Measurements from ENCODE around the gene MARS1.

DNA sequence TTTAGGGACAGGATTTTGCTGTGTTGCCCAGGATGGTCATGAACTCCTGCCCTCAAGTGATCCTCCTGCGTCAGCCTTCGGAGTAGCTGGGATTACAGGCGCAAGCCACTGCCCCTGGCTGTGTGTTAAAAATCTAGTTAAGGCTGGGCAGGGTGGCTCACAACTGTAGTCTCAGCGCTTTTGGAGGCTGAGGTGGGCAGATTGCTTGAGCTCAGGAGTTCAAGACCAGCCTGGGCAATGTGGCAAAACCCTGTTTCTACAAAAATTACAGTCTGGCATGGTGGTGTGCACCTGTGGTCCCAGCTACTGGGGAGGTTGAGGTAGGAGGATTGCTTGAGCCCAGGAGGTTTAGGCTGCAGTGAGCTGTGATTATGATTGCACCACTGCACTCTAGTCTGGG lies 23.3 kb downstream of the MARS1 start:
- TF ChIP-seq, protein P1, sequence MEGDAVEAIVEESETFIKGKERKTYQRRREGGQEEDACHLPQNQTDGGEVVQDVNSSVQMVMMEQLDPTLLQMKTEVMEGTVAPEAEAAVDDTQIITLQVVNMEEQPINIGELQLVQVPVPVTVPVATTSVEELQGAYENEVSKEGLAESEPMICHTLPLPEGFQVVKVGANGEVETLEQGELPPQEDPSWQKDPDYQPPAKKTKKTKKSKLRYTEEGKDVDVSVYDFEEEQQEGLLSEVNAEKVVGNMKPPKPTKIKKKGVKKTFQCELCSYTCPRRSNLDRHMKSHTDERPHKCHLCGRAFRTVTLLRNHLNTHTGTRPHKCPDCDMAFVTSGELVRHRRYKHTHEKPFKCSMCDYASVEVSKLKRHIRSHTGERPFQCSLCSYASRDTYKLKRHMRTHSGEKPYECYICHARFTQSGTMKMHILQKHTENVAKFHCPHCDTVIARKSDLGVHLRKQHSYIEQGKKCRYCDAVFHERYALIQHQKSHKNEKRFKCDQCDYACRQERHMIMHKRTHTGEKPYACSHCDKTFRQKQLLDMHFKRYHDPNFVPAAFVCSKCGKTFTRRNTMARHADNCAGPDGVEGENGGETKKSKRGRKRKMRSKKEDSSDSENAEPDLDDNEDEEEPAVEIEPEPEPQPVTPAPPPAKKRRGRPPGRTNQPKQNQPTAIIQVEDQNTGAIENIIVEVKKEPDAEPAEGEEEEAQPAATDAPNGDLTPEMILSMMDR (IDR thresholded peaks at IDR 0.05): no peak
- TF ChIP-seq ZFX (IDR thresholded peaks at IDR 0.05; ENCODE audit: borderline replicate concordance): no peak

All from 22Rv1 (cell line).